IMR-90 (cell line): ENCODE results near the gene ARHGEF16. TPM values are rescaled to one million over a fixed set of nuclear protein-coding genes. Genes with fewer than 3 reads are reported as not detected.

Source experiments
- ATAC-seq: fragments of 200-7000 bp; cut with Tn5 transposase; 2 replicates; pipeline ENCODE4 v1.9.1; 2020; ENCODE audit warnings: low read depth, mild to moderate bottlenecking, moderate library complexity
- BruUV-seq: library from RNA; stranded (reverse); fragments of 400-500 nt; replicated peaks from 2 replicates; lab custom pipeline; 2021; lab: Mats Ljungman, UMichigan
- CTCF ChIA-PET: fragments of 300-600 bp; formaldehyde crosslinking; extraction: SDS; loops from one replicate; lab custom pipeline; 2021; ENCODE audit warnings: antibody characterized with exemption; lab: Yijun Ruan, JAX
- POLR2A ChIA-PET: fragments of 300-600 bp; sonication (Branson Sonifier 250); formaldehyde crosslinking; loops from one replicate; lab custom pipeline; 2022; ENCODE audit warnings: antibody characterized with exemption; ENCODE audit not compliant: unreplicated experiment; lab: Charles Lee
- DNase-seq: peaks from one replicate; pipeline ENCODE4 v3.0.0; 2013
- H2AFZ ChIP-seq: replicated peaks from 2 replicates; pipeline ENCODE3; 2013; ENCODE audit warnings: low read length, mild to moderate bottlenecking; ENCODE audit not compliant: poor library complexity
- H2AK5ac ChIP-seq: 2 replicates; pipeline ENCODE4 v1.6.1; 2013; ENCODE audit warnings: low read depth, low read length, inconsistent platforms
- H2AK9ac ChIP-seq: replicated peaks from 2 replicates; pipeline ENCODE3; 2013; ENCODE audit warnings: mild to moderate bottlenecking, low read depth, low read length, moderate library complexity; ENCODE audit not compliant: poor library complexity
- H2BK120ac ChIP-seq: 2 replicates; pipeline ENCODE4 v1.6.1; 2013; ENCODE audit warnings: low read depth, low read length, inconsistent platforms
- H2BK15ac ChIP-seq: 3 replicates; pipeline ENCODE4 v1.6.1; 2013; ENCODE audit warnings: low read depth, low read length, inconsistent platforms
- H2BK20ac ChIP-seq: 2 replicates; pipeline ENCODE4 v1.6.1; 2013; ENCODE audit warnings: low read depth, mild to moderate bottlenecking, inconsistent platforms, low read length, moderate library complexity
- H2BK5ac ChIP-seq: 2 replicates; pipeline ENCODE4 v1.6.1; 2013; ENCODE audit warnings: mild to moderate bottlenecking, low read depth, low read length, inconsistent platforms; ENCODE audit not compliant: poor library complexity, severe bottlenecking
- H3K14ac ChIP-seq: replicated peaks from 2 replicates; pipeline ENCODE4 v1.6.1; 2013; ENCODE audit warnings: low read depth, low read length, inconsistent platforms
- H3K18ac ChIP-seq: 2 replicates; pipeline ENCODE4 v1.6.1; 2013; ENCODE audit warnings: low read depth, low read length, control low read depth
- H3K23ac ChIP-seq: 2 replicates; pipeline ENCODE4 v1.6.1; 2013; ENCODE audit warnings: low read depth, low read length, inconsistent platforms
- H3K27ac ChIP-seq: 2 replicates; pipeline ENCODE4 v1.5.1; 2013; ENCODE audit warnings: mild to moderate bottlenecking, control low read depth, low read length; ENCODE audit not compliant: insufficient read depth
- H3K27me3 ChIP-seq: 2 replicates; pipeline ENCODE4 v1.6.1; 2013; ENCODE audit warnings: low read length; ENCODE audit not compliant: control insufficient read depth, insufficient read depth
- H3K36me3 ChIP-seq: 2 replicates; pipeline ENCODE4 v1.6.1; 2013; ENCODE audit warnings: low read length, mixed read lengths; ENCODE audit not compliant: control insufficient read depth, insufficient read depth
- H3K4ac ChIP-seq: 2 replicates; pipeline ENCODE4 v1.6.1; 2013; ENCODE audit warnings: low read depth, low read length, inconsistent platforms
- H3K4me1 ChIP-seq: 2 replicates; pipeline ENCODE4 v1.6.1; 2013; ENCODE audit warnings: low read length, mixed read lengths; ENCODE audit not compliant: control insufficient read depth, insufficient read depth
- H3K4me2 ChIP-seq: 2 replicates; pipeline ENCODE4 v1.6.1; 2013; ENCODE audit warnings: low read depth, mild to moderate bottlenecking, control low read depth, low read length, moderate library complexity
- H3K4me3 ChIP-seq: 2 replicates; pipeline ENCODE4 v1.5.1; 2013; ENCODE audit warnings: low read depth, mild to moderate bottlenecking, control low read depth, low read length, moderate library complexity; ENCODE audit not compliant: insufficient read depth
- H3K56ac ChIP-seq: 2 replicates; pipeline ENCODE4 v1.6.1; 2013; ENCODE audit warnings: low read length, inconsistent platforms; ENCODE audit not compliant: insufficient read depth; ENCODE audit errors: extremely low read depth
- H3K79me1 ChIP-seq, 2 experiments: 2 replicates each; pipeline ENCODE4 v1.6.1; 2013; ENCODE audit warnings: low read length in 2 of 2, inconsistent platforms in 1 of 2, low read depth in 1 of 2
- H3K9ac ChIP-seq: 2 replicates; pipeline ENCODE4 v1.6.1; 2013; ENCODE audit warnings: low read depth, low read length, control low read depth
- H3K9me1 ChIP-seq: 2 replicates; pipeline ENCODE4 v1.6.1; 2013; ENCODE audit warnings: low read length, inconsistent platforms; ENCODE audit not compliant: insufficient read depth
- H3K9me3 ChIP-seq: 2 replicates; pipeline ENCODE4 v1.6.1; 2013; ENCODE audit warnings: low read length; ENCODE audit not compliant: control insufficient read depth, insufficient read depth
- H4K20me1 ChIP-seq: 2 replicates; pipeline ENCODE4 v1.6.1; 2013; ENCODE audit warnings: low read length, inconsistent platforms; ENCODE audit not compliant: insufficient read depth
- H4K5ac ChIP-seq: 2 replicates; pipeline ENCODE4 v1.6.1; 2013; ENCODE audit warnings: mild to moderate bottlenecking, low read depth, low read length, control low read depth
- H4K8ac ChIP-seq, 2 experiments: 2 replicates each; pipeline ENCODE4 v1.6.1; 2013; ENCODE audit warnings: low read depth in 2 of 2, low read length in 2 of 2, control low read depth in 1 of 2, inconsistent platforms in 1 of 2
- H4K91ac ChIP-seq: 2 replicates; pipeline ENCODE4 v1.6.1; 2013; ENCODE audit warnings: low read depth, low read length, inconsistent platforms; ENCODE audit not compliant: insufficient read depth
- BHLHE40 ChIP-seq: fragments of 150-350 bp; IDR thresholded peaks from 2 replicates; pipeline ENCODE4 v1.6.1; 2016; ENCODE audit warnings: mild to moderate bottlenecking, low read depth, low read length
- CEBPB ChIP-seq: IDR thresholded peaks from 2 replicates; pipeline ENCODE4 v1.6.1; 2012; ENCODE audit warnings: low read depth, low read length, improper control_type of control experiment
- CHD1 ChIP-seq: IDR thresholded peaks from 2 replicates; pipeline ENCODE4 v1.6.1; 2012; ENCODE audit warnings: low read depth, low read length, improper control_type of control experiment
- CTCF ChIP-seq: conservative IDR thresholded peaks from 2 replicates; pipeline ENCODE4 v1.5.1; 2012; ENCODE audit warnings: mild to moderate bottlenecking, low read depth, low read length, improper control_type of control experiment
- FOS ChIP-seq: fragments of 150-350 bp; IDR thresholded peaks from 2 replicates; pipeline ENCODE4 v1.6.1; 2016; ENCODE audit warnings: low read depth, low read length
- MAFK ChIP-seq: IDR thresholded peaks from 2 replicates; pipeline ENCODE4 v1.6.1; 2012; ENCODE audit warnings: low read depth, low read length, improper control_type of control experiment
- MAZ ChIP-seq: IDR thresholded peaks from 2 replicates; pipeline ENCODE4 v1.6.1; 2012; ENCODE audit warnings: low read depth, mild to moderate bottlenecking, low read length, improper control_type of control experiment, moderate library complexity, borderline replicate concordance
- MXI1 ChIP-seq: IDR thresholded peaks from 2 replicates; pipeline ENCODE4 v1.6.1; 2012; ENCODE audit warnings: low read depth, mild to moderate bottlenecking, low read length, moderate library complexity, borderline replicate concordance
- NFE2L2 ChIP-seq: fragments of 150-350 bp; IDR thresholded peaks from 2 replicates; pipeline ENCODE4 v1.6.1; 2016; ENCODE audit warnings: low read depth, mild to moderate bottlenecking, low read length
- POLR2A ChIP-seq: IDR thresholded peaks from 2 replicates; pipeline ENCODE4 v1.6.1; 2012; ENCODE audit warnings: mild to moderate bottlenecking, low read depth, low read length
- RAD21 ChIP-seq: IDR thresholded peaks from 2 replicates; pipeline ENCODE4 v1.6.1; 2012; ENCODE audit warnings: low read length, improper control_type of control experiment
- RCOR1 ChIP-seq: IDR thresholded peaks from 2 replicates; pipeline ENCODE4 v1.6.1; 2012; ENCODE audit warnings: mild to moderate bottlenecking, low read length, improper control_type of control experiment; ENCODE audit not compliant: insufficient replicate concordance
- SMC3 ChIP-seq: fragments of 150-350 bp; IDR thresholded peaks from 2 replicates; pipeline ENCODE4 v1.6.1; 2016; ENCODE audit warnings: low read depth, mild to moderate bottlenecking, antibody characterized with exemption, low read length, moderate library complexity
- WGBS, 2 experiments: methylation state at CpG; one replicate each; pipeline versions ENCODE4 v1.1.5 to v1.1.7; 2013; ENCODE audit warnings: missing lambda C conversion rate in 2 of 2; ENCODE audit not compliant: insufficient read length in 1 of 2; ENCODE audit errors: extremely low coverage in 2 of 2; 5-methylcytosine and 5-hydroxymethylcytosine counted together
- dilution Hi-C: fragments of 300-500 bp; cut with HindIII; formaldehyde crosslinking; loops from one replicate; pipeline ENCODE4 v1.14.3; 2018; ENCODE audit warnings: low sequenced_read_pairs; ENCODE audit not compliant: unreplicated experiment
- in situ Hi-C: fragments of 300-500 bp; cut with MboI; formaldehyde crosslinking; loops from 3 replicates; pipeline ENCODE4 v1.14.3; 2019; ENCODE audit warnings: low sequenced_read_pairs, inconsistent platforms, mixed read lengths
- intact Hi-C: fragments of 100-400 bp; cut with micrococcal nuclease; formaldehyde crosslinking; loops from 2 replicates; pipeline ENCODE4 v1.10.0; 2022
- polyA plus RNA-seq, 3 experiments: library from polyadenylated mRNA; depleted of rRNA; stranded (reverse); fragments of >200 nt; gene quantifications; 2 replicates each; pipeline ENCODE4 v1.2.3, GENCODE V29; 2012; ENCODE audit warnings: low replicate concordance in 1 of 3
- total RNA-seq: library from RNA; depleted of rRNA; stranded (reverse); fragments of >200 nt; gene quantifications from 2 replicates; pipeline ENCODE4 v1.2.3, GENCODE V29; 2012
- TF ChIP-seq, protein P1 (sequence below): fragments of 150-350 bp; IDR thresholded peaks from 2 replicates; pipeline ENCODE4 v1.6.1; 2017; ENCODE audit warnings: mild to moderate bottlenecking, antibody characterized with exemption, low read length, low read depth
- TF ChIP-seq, protein P2 (sequence below): fragments of 150-350 bp; IDR thresholded peaks from 2 replicates; pipeline ENCODE4 v1.6.1; 2016; ENCODE audit warnings: low read depth, mild to moderate bottlenecking, low read length, moderate library complexity, borderline replicate concordance

Gene ARHGEF16
- total and polyA plus RNA-seq, 2 of the 4 experiments (the other 2 are of a cell fraction): 0.18 to 0.39 TPM

DNA sequence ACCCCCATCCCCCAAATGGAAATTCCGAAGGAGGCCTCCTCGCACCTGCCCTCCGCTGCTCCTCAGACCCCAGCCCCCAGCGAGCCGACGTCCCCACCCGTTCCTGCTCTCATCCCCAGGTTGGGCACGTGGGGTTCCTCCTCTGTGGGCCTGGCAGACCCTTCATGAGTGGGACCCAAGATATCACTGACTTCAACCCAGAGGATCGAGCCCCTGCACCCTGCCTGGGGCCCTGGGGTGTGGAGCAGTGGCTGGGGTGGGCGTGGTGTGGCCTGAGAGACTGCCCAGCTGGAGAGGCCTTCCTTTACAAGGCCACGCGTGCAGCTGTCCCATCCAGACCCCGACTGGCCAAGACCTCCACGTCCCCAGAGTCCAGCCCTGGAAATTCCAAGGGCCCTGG, 17.6 kb upstream of the ARHGEF16 start:
- Histone ChIP-seq H2AFZ (no peak overlapping the region), H3K14ac (no peak overlapping the region), H2AK5ac (no peak overlapping the region), H3K23ac (no peak overlapping the region), H3K36me3 (no peaks in the 10 kb centered on the region), H3K4me1 (no peaks in the 10 kb centered on the region), H2BK20ac (no peak overlapping the region), H2AK9ac (no peak overlapping the region), H2BK15ac (no peak overlapping the region), H3K79me1 (no peaks in the 10 kb centered on the region), H3K27me3 (peaks cover 16% of the 10 kb centered on the region), H3K9me3 (0 out of 2 replicates have a peak, but pooled peaks cover 2% of the 10 kb centered on the region), H3K56ac (no peak overlapping the region), H3K4ac (no peak overlapping the region), H4K5ac (no peak overlapping the region), H3K4me2 (no peak overlapping the region), H3K27ac (no peak overlapping the region), H4K20me1 (no peaks in the 10 kb centered on the region), H4K8ac (no peak overlapping the region), H2BK5ac (no peak overlapping the region), H3K18ac (no peak overlapping the region), H3K4me3 (no peak overlapping the region), H3K9me1 (no peaks in the 10 kb centered on the region), H4K91ac (no peak overlapping the region), H2BK120ac (no peak overlapping the region), H3K9ac (no peak overlapping the region)
- no TSS peak for BruUV-seq
- dilution Hi-C loops: no loop called here
- WGBS, 2 experiments: 75% methylated on average over 4 of the region's 14 CpGs; no CpG with 5 or more reads in 1 of the 2 experiments
- intact Hi-C loops: no loop called here
- ChIA-PET POLR2A (no interaction called here), CTCF (no interaction called here)
- in situ Hi-C loops: no loop called here
- no peak for ATAC-seq
- DNase-seq: no peak
- TF ChIP-seq CHD1 (no peak), POLR2A (no peak), RAD21 (no peak), BHLHE40 (no peak), CEBPB (no peak), SMC3 (no peak), CTCF (no peak), NFE2L2 (no peak), MXI1 (no peak), MAFK (no peak), FOS (no peak), RCOR1 (no peak), MAZ (no peak)
- TF ChIP-seq, protein P1, sequence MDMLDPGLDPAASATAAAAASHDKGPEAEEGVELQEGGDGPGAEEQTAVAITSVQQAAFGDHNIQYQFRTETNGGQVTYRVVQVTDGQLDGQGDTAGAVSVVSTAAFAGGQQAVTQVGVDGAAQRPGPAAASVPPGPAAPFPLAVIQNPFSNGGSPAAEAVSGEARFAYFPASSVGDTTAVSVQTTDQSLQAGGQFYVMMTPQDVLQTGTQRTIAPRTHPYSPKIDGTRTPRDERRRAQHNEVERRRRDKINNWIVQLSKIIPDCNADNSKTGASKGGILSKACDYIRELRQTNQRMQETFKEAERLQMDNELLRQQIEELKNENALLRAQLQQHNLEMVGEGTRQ: no peak
- TF ChIP-seq, protein P2, sequence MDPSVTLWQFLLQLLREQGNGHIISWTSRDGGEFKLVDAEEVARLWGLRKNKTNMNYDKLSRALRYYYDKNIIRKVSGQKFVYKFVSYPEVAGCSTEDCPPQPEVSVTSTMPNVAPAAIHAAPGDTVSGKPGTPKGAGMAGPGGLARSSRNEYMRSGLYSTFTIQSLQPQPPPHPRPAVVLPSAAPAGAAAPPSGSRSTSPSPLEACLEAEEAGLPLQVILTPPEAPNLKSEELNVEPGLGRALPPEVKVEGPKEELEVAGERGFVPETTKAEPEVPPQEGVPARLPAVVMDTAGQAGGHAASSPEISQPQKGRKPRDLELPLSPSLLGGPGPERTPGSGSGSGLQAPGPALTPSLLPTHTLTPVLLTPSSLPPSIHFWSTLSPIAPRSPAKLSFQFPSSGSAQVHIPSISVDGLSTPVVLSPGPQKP: no peak
